ENCODE measurements around the gene CECR2.

Gene CECR2

GRCh38 chr22:17443405-17444203 lies 74.3 kb downstream of the CECR2 start:
- in situ Hi-C loops (cut with MboI; ENCODE audit: low sequenced_read_pairs), result no loop called here

DNA sequence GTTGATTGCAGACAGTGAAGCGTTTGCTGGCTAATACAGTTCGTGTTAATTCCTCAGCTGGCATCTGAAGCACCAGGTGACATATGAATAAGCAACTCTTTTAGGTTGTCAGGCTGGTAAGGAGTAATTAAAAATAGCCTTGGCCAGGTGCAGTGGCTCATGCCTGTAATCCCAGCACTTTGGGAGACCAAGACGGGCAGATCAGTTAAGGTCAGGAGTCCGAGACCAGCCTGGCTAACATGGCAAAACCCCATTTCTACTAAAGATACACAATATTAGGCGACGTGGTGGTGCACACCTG lies 74.9 kb downstream of the CECR2 start:
- in situ Hi-C loops (cut with MboI; ENCODE audit: low sequenced_read_pairs), result no loop called here

DNA sequence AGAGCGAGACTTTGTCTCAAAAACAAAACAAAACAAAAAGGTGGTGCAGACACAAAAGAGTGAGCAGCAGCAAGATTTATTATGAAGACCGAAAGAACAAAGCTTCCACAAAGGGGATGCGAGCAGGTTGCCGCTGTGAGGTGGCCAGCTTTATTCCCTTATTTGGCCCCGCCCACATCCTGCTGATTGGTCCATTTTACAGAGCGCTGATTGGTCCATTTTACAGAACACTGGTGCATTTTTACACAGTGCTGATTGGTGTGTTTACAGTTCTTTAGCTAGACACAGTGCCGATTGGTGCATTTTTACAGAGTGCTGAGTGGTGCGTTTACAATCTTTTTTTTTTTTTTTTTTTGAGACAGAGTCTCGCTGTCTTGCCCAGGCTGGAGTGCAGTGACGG lies 77.4 kb downstream of the CECR2 start:
- in situ Hi-C loops (cut with MboI; ENCODE audit: low sequenced_read_pairs), result no loop called here

DNA sequence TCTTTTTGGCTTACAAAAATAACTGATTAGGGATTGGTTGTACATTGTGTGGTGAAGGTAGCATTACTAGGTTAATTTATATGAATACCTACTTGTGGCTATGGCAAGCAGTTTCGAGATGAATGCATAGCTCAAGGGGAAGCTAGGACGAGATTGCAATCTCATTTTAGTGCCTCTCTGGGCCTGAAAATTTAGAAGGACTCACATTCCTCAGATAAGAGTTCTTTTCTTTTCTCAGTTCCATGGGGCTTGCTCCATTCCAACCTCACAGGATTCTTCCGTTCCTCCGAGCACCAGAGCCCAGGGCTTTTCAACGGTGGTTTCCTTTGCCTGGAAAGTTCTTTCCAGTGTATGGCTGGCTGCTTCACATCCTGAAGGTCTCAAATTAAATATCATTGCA lies 82.1 kb downstream of the CECR2 start:
- in situ Hi-C loops (cut with MboI; ENCODE audit: low sequenced_read_pairs), result no loop called here

DNA sequence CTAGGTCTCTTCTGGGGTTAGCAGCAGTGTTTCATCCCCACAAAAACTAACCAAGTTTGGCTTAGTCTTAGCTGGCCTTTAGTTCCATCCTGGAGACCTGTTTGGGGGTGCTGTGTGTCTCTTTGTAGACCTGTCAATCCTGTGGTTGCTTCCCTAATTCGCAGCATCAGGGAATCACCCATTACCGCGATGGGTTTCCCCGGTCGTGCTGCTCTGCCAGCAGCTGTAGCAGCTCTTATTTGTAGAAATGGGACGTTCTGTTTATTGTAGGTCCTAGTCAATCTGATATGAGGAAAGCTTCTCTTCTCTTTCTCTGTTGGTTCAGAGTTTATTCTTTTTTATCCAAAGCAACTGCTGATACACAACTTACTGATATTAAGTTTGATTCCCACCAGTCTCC lies 91.6 kb downstream of the CECR2 start:
- in situ Hi-C loops (cut with MboI; ENCODE audit: low sequenced_read_pairs), result no loop called here

- in situ Hi-C loops (cut with MboI; ENCODE audit: low sequenced_read_pairs), result no loop called here
Measured at GRCh38 chr22:17470880-17471500, 101.7 kb downstream of the CECR2 start.

DNA sequence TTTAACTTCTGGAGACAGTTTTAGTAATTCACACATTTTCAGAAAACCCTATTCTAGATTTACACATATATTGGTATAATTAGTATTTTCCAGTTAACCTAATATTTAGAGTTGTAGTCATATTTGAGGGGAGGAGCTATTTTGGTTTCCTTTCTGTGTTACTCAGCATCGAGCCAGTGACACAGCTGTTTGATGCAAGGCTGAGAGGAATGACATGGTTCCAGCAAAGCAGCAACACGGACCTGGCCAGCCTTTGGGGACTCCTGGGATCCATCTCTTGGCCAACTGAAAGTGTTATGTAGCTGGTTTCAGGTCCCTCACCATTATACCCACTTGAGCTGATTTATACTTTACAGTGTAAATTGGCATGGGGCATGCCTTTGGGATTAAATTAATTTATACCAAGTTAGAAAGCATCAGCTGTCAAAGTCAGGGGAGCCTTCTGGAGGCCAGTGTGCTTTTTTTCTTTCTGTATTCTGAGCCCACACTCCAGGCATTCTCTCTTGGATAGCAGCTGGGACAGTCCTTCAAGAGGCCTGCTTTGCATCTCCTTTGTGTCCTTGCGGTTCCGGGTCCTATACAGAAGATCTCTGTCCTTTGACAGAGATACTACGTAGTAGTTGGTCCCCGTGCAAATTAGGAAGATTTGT lies 102.8 kb downstream of the CECR2 start:
- in situ Hi-C loops (cut with MboI; ENCODE audit: low sequenced_read_pairs), result no loop called here

GRCh38 chr22:17472932-17473331 lies 103.7 kb downstream of the CECR2 start:
- in situ Hi-C loops (cut with MboI; ENCODE audit: low sequenced_read_pairs), result no loop called here

- in situ Hi-C loops (cut with MboI; ENCODE audit: low sequenced_read_pairs), result loop anchor here (25.0 kb wide), 1 partner anchor 188 kb away; no protein-coding TSS in a partner anchor
Measured at GRCh38 chr22:17475318-17476230, 106.3 kb downstream of the CECR2 start.

- in situ Hi-C loops (cut with MboI; ENCODE audit: low sequenced_read_pairs), result loop anchor here (25.0 kb wide), 1 partner anchor 190 kb away; no protein-coding TSS in a partner anchor
Measured at GRCh38 chr22:17476838-17477237, 107.6 kb downstream of the CECR2 start.

DNA sequence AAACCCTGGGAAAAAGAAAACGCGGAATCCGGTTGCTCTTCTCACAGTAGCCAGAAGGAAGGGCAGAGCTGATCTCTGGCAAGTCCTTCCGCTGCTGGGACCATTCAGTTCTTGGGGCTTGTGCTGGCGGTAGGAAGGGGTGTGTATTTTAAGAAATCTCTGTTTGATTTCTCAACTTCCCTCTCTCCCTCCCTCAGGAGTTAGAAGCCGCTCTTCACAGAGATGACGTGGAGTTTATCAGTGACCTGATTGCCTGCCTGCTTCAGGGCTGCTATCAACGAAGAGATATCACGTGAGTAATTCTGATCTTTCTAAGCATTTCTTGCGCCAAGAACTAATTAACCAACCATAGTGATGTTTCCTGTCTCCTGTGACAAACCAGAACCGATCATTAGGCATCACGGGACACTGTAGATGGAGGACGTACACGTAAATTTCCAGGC lies 108.2 kb downstream of the CECR2 start:
- in situ Hi-C loops (cut with MboI; ENCODE audit: low sequenced_read_pairs), result loop anchor here (25.0 kb wide), 1 partner anchor 190 kb away; no protein-coding TSS in a partner anchor

DNA sequence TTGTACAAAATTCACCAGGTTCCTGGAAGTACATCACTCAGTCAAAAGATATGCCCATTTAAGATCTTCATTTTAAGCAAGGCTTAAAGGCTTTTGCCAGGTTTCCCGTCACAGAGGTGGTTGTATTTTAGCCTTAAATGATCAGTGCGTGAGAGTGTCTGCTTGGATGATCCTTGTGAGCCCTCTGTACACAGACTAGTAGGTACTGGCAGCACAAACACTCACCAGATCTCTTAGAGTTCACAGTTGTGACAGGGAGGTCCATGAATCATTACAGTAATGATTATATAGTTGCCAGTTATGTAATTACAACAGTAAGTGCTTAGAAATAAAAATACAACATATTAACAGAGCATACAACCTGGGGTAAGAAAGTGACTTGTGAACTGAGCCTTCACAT lies 109.9 kb downstream of the CECR2 start:
- in situ Hi-C loops (cut with MboI; ENCODE audit: low sequenced_read_pairs), result loop anchor here (25.0 kb wide), 1 partner anchor 192 kb away; no protein-coding TSS in a partner anchor

GRCh38 chr22:17481424-17481823 lies 112.2 kb downstream of the CECR2 start:
- in situ Hi-C loops (cut with MboI; ENCODE audit: low sequenced_read_pairs), result loop anchor here (25.0 kb wide), 1 partner anchor 194 kb away; no protein-coding TSS in a partner anchor

GRCh38 chr22:17483688-17484372 lies 114.6 kb downstream of the CECR2 start:
- in situ Hi-C loops (cut with MboI; ENCODE audit: low sequenced_read_pairs), result loop anchor here (25.0 kb wide), 1 partner anchor 197 kb away; no protein-coding TSS in a partner anchor

DNA sequence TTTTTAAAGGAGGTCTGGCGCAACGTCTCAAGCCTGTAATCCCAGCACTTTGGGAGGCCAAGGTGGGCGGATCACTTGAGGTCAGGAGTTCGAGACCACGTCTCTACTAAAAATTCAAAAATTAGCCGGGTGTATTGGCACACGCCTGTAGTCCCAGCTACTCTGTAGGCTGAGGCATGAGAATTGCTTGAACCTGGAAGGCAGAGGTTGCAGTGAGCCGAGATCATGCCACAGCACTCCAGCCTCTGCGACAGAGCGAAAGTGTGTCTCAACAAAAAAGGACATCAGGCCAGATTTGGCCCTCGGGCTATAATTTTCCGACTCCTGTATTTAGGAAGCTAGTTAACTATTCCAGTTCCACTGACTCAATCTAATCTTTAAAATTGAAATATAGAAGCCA lies 115.3 kb downstream of the CECR2 start:
- in situ Hi-C loops (cut with MboI; ENCODE audit: low sequenced_read_pairs), result loop anchor here (25.0 kb wide), 1 partner anchor 197 kb away; no protein-coding TSS in a partner anchor

GRCh38 chr22:17486313-17486712 lies 117.1 kb downstream of the CECR2 start:
- in situ Hi-C loops (cut with MboI; ENCODE audit: low sequenced_read_pairs), result loop anchor here (25.0 kb wide), 1 partner anchor 199 kb away; no protein-coding TSS in a partner anchor

DNA sequence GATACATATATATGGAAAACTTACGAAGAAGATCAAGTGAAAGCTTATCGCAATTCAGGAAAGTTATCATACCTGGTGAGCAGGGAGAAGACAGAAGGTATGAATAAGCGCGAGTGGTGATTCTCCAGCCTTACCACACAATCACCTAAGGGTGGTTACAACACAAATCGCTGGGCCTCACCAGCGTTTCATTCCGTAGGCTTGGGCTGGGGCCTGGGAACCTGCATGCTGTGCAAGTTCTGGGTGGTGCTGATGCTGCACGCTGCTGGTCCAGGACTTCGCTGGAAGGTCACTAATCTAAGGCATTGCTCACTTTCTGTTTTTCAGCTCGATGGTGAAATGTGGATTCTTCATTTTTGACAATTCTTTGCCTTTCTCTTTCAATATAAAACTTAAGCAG lies 117.5 kb downstream of the CECR2 start:
- in situ Hi-C loops (cut with MboI; ENCODE audit: low sequenced_read_pairs), result loop anchor here (25.0 kb wide), 1 partner anchor 199 kb away; no protein-coding TSS in a partner anchor

- in situ Hi-C loops (cut with MboI; ENCODE audit: low sequenced_read_pairs), result loop anchor here (25.0 kb wide), 1 partner anchor 202 kb away; no protein-coding TSS in a partner anchor
Measured at GRCh38 chr22:17489101-17489500, 119.8 kb downstream of the CECR2 start.

DNA sequence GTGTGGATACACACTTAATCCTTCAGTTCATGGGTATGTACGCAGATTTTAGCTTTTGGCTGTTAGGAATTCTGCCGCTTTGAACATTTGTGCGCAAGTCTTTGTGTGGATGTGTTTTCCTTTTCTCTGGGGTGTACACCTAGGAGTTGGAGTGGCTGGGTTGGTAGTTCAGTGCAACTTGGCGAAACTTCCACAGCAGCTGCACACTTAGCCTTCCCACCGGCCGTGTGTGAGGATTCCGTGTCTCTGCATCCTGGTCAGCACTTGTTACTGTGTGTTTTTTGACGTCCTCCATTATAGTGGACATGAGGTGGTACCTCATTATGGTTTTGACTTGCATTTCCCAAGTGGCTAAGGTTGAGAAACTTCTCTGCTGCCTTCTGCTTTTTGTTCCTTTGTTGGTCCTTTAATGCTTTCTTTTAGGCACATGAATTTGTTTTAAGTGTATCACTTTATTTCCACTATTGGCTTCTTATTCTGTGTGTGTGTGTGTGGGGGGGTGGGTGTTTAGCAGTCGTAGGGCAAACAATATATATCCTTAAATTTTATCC lies 121.9 kb downstream of the CECR2 start:
- in situ Hi-C loops (cut with MboI; ENCODE audit: low sequenced_read_pairs), result loop anchor here (25.0 kb wide), 1 partner anchor 204 kb away; no protein-coding TSS in a partner anchor

All from HL-60/S4 treated with retinoic acid at 250 ng/mL for 4 days and 3 days (cell line).